22Rv1 (cell line): ENCODE data around the gene FARS2.

Source experiments
- ZFX ChIP-seq: fragments of 450-650 bp; IDR thresholded peaks from 2 replicates; pipeline ENCODE4 v1.6.1; 2017; ENCODE audit warnings: antibody characterized with exemption, borderline replicate concordance
- TF ChIP-seq, protein P1 (sequence below): fragments of 450-650 bp; IDR thresholded peaks from 2 replicates; pipeline ENCODE4 v1.5.1; 2017; ENCODE audit warnings: mild to moderate bottlenecking

DNA sequence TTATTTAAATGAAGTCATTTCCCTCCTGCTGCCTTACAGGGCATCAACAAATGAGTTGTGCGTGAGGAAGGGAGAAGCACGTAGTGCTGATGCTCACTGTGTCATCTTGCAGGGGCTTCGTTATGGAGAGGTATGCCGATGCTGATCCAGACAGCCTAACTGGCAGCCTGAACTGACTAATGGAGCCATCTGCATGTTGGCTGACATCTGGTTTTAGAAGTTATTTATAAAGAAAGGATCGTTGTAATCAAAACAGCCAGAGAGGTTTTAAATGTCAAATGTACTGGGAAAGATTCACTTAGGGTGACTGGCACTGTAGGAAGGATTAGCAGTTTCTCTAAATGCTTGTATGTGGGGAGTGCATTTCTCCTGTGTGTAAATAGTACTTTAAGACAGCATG, 54.6 kb downstream of the FARS2 start:
- TF ChIP-seq, protein P1, sequence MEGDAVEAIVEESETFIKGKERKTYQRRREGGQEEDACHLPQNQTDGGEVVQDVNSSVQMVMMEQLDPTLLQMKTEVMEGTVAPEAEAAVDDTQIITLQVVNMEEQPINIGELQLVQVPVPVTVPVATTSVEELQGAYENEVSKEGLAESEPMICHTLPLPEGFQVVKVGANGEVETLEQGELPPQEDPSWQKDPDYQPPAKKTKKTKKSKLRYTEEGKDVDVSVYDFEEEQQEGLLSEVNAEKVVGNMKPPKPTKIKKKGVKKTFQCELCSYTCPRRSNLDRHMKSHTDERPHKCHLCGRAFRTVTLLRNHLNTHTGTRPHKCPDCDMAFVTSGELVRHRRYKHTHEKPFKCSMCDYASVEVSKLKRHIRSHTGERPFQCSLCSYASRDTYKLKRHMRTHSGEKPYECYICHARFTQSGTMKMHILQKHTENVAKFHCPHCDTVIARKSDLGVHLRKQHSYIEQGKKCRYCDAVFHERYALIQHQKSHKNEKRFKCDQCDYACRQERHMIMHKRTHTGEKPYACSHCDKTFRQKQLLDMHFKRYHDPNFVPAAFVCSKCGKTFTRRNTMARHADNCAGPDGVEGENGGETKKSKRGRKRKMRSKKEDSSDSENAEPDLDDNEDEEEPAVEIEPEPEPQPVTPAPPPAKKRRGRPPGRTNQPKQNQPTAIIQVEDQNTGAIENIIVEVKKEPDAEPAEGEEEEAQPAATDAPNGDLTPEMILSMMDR, result no peak
- no peak for TF ChIP-seq ZFX
